ENCODE results near the gene FAM13C.

The FAM13C gene

DNA sequence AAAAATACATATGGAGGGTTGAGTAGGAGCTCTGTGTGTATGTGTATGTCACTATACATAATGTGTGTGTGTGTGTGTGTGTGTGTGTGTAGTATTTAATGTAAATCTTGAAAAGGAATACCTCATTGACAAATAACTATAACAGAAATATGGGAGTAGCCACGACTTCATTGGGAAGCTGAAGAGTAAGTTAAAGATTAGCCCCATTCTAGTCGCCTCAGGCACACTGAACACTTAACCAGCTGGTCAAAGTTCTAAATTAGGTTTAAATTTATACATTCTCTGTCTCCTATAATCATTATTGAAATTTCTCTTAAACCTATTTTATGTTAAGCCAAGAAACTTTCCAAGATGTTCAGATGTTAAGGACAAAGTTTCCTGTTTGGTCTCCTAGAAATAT is 45.3 kb downstream of the FAM13C start:
- DNase-seq (ENCODE audit: low read depth in 3 of 3): no peak

- no peak for DNase-seq (ENCODE audit: low read depth in 3 of 3)
Measured at GRCh38 chr10:59315465-59315864, 46.9 kb downstream of the FAM13C start.

- no peak for DNase-seq (ENCODE audit: low read depth in 3 of 3)
Measured at GRCh38 chr10:59314268-59314667, 48.1 kb downstream of the FAM13C start.

DNA sequence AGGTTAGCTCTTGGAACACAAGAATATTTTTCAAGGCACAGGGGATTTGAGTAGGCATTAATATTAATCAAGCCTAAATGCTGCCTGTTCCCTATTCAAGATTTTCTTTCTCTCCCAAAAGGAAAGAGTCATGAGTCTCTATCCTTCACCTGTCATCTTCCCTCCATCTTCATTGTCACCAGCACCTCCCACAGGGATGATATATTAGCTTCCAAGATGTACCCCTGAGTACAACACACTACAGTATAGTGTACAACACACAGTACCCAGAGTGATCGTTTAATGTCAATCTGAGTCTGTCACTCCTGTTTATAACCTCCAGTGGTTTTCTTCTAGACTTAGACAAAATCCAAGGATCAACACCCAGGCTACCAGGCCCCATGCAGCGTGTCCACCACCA is 50.1 kb downstream of the FAM13C start:
- no peak for DNase-seq (ENCODE audit: low read depth in 3 of 3)

GRCh38 chr10:59311025-59311424 is 51.3 kb downstream of the FAM13C start:
- DNase-seq (ENCODE audit: low read depth in 3 of 3): no peak

- DNase-seq (ENCODE audit: low read depth in 3 of 3): no peak
Measured at GRCh38 chr10:59310324-59310914, 51.9 kb downstream of the FAM13C start.

DNA sequence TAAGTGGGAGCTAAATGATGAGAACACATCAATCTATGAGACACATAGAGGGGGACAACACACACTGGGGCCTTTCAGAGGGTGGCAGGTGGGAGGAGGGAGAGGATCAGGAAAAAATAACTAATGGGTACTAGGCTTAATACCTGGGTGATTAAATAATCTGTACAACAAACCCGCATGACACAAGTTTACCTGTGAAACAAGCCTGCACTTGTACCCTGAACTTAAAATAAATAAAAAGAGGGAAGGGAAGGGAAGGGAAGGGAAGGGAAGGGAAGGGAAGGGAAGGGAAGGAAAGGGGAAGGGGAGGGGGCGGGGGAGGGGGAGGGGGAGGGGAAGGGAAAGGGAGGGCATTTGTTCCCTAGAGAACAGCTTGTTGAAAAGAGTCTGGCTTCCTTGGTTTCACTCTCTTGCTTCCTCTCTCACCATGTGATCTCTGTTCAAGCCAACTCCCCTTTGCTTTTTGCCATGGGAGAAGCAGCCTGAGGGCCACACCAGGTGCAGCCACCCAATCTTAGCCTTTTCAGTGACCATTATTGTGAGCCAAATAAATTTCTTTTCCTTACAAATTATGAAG is 57.7 kb downstream of the FAM13C start:
- DNase-seq (ENCODE audit: low read depth in 3 of 3): no peak

- no peak for DNase-seq (ENCODE audit: low read depth in 3 of 3)
Measured at GRCh38 chr10:59303018-59303417, 59.3 kb downstream of the FAM13C start.

GRCh38 chr10:59302381-59302780 is 60.0 kb downstream of the FAM13C start:
- DNase-seq (ENCODE audit: low read depth in 3 of 3): no peak

DNA sequence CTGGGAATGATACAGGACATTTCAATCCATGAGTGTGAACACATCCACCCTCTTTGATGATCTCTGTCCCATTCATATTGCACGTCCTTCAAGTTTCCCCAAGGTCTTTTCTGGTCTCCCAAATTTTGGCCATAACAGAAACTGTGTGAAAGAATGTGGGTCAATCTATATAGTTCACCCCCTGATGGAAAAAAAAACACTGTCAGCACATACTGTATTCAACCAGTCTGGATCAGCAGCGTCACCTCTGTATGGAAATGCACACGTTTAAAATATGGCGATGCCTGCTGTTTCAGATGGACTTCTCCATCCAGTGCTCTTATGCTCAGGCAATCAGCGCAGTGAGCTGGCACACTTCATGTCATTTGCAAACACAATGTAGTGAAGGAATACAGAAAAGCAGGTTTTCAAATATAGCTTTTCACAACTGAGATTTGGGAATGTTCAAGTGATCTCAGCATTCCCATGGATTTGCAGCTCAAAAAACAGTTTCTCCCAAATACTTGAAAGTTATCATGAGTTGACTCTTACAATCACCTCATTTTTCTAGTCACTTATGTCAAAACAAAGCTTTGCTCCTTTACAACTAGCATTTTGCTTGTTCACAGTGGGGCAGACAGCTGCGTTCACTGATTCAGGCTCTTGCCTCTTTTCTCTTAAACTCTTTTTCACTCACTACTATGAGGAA is 61.1 kb downstream of the FAM13C start:
- no peak for DNase-seq (ENCODE audit: low read depth in 3 of 3)

DNA sequence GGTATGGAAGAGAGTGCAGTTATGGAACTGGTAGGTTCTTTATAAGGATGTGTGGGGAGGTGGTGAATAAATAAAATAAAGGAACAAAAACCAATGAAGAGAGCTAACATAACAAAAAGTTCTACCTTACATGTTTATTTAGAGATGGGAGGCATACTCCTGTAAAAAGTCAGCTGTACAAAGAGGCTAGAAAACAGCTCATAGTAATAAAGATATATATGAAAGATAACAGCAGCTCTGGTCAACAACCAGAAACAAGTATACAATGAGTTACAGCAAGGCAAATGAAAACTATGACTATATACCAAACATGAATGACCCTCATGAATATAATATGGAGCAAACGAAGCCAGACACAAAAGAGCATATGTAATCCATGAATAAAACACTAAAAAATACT is 62.0 kb downstream of the FAM13C start:
- DNase-seq (ENCODE audit: low read depth in 3 of 3): no peak

DNA sequence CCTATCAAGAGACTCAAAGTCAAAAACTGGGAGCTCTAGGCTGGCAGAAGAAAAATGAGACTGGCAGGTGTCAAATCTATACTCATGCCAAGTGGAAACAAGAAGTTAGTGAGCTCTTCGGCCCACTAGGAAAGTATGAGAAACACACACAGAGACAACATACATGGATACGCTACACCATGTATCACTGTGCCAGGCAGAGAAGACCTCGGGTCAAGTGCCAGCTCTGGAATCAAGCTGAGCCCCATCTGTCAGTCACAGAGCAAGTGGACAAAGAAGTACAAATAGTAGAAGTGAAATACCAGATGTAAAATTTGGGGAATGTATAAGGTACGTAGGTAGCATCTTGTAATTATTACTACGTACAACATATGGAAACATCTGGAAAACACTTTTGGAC is 62.4 kb downstream of the FAM13C start:
- DNase-seq (ENCODE audit: low read depth in 3 of 3): no peak

GRCh38 chr10:59290448-59290847 is 71.9 kb downstream of the FAM13C start:
- DNase-seq (ENCODE audit: low read depth in 3 of 3): no peak

DNA sequence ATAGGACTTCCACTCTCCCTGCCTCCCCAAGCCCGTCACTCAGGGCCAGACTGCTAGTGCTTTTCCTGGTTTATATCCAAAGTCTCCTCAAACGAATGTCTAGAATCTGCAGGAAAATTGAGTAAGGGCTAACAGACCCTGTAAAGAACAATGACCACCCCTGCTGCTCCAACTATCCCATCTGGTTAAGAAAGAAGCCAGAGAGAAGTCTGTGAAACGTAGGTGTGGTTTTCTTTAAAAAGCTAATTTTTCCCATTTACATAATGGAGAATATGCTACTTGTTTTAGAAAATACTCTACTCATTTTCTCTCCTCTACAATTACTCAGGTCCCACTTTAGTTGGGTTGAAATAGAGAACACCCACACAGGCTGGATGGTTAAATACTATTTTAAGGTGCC is 72.5 kb downstream of the FAM13C start:
- no peak for DNase-seq (ENCODE audit: low read depth in 3 of 3)

DNA sequence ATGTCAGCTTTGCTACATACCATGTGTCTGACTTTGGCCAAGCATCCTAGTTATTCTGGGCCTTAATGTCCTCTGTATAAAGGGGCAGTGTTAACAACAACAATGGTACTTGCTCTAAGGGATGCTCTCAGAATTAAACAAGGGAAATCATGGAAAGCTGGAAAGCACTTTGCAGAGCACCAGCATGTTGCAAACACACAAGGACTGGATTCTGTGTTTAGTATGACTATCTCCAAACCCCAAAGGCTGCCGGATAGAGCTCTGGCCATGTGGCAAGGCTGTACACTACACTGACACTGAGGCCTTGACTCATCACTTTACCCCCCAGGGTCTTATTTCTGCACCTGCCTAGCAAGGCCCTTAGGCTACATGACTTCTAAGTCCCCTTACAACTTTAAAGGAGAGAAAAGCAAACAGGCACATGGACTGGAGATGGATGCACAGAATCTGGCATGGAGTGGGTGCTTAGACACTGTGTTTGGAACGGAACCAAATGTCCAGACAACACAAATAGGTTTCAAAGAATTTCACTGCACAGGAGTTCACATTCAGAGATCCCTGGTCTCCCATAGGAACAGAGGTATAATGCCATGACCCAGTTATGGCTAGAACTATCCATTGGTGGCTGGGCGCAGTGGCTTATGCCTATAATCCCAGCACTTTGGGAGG is 74.6 kb downstream of the FAM13C start:
- DNase-seq (ENCODE audit: low read depth in 3 of 3): no peak

GRCh38 chr10:59285848-59286247 is 76.5 kb downstream of the FAM13C start:
- DNase-seq (ENCODE audit: low read depth in 3 of 3): no peak

GRCh38 chr10:59285073-59285472 is 77.3 kb downstream of the FAM13C start:
- no peak for DNase-seq (ENCODE audit: low read depth in 3 of 3)

- DNase-seq (ENCODE audit: low read depth in 3 of 3): no peak
Measured at GRCh38 chr10:59284118-59284975, 78.0 kb downstream of the FAM13C start.

- no peak for DNase-seq (ENCODE audit: low read depth in 3 of 3)
Measured at GRCh38 chr10:59283456-59284091, 78.8 kb downstream of the FAM13C start.

GRCh38 chr10:59281861-59282260 is 80.5 kb downstream of the FAM13C start:
- DNase-seq (ENCODE audit: low read depth in 3 of 3): no peak

DNA sequence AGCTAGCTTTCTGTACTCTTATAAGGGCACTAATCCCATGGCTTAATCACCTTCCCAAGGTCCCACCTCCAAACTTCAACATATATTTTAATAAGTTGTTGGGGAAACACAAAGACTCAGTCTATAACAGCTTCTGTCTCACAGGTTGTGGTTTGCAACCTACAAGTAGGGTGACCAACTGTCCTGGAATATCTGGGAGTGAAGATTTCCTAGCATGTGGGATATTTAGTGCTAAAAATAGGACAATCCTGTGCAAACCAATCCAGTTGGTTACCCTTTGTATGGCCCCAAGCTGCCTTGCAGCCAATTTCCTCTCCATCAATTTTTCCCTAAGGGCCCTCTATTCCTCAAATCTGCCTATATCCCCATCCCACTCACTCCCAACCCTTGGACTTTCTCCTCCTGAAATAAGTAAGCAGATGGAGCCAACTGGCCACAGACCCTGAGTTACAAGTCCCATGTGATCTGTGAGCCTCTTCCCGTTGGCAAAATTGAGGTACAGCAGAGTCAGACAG is 82.3 kb downstream of the FAM13C start:
- no peak for DNase-seq (ENCODE audit: low read depth in 3 of 3)

Data from stimulated activated CD4-positive, alpha-beta T cell treated with anti-CD3 and anti-CD28 coated beads, TNF-alpha, amount 100 ng/mL, for 48 hours (primary cell).